HL-60/S4 treated with retinoic acid at 250 ng/mL for 4 days and 3 days (cell line): ENCODE results near the gene RPN2.

ENCODE experiments used
- in situ Hi-C: fragments of 300-500 bp; cut with MboI; formaldehyde crosslinking; loops from 2 replicates; pipeline ENCODE4 v1.7.0; 2022; ENCODE audit warnings: low sequenced_read_pairs

The RPN2 gene

GRCh38 chr20:37285664-37286374 lies 106.7 kb downstream of the RPN2 start:
- in situ Hi-C loops: no loop called here

DNA sequence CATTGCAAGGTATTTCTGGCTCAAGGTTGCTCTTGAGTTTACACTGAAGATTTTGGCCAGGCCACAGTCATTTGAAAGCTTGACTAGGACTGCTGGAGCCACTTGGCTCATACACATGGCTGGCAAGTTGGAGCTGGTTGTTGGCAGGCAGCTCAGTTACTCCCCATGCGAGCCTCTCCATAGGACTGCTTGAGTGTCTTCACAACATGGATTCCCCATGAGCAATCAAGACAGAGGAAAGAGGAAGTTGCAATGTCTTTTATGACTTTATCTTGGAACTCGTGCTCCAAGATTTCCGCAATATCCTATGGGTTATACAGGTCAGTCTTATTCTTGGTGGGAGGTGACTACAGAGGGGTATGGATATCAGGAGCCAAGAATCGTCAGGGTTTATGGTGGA lies 109.0 kb downstream of the RPN2 start:
- in situ Hi-C loops: no loop called here

DNA sequence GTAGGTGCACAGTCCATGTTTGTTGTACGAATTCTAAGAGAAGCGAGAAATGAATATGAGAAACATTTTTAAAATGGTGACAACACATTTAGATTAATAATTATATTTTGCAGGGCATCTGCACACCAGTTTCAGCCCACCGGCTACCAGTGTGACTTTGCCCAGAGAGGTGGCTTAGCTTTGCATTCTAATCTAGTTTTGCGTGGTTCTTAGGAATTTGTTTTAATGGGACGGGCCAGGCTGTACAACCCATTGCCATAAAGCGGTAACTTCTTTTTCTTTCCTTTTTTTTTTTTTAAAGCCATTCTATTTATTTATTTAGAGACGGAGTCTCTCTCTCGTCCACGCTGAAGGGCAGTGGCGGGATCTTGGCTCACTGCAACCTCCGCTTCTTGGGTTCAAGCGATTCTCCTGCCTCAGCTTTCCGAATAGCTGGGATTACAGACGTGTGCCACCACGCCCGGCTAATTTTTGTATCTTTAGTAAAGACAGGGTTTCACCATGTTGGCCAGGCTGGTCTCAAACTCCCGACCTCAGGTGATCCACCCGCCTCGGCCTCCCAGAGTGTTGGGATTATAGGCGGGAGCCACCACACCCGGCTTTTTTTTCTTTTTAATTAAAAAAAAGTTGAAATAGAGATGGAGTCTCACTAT lies 111.2 kb downstream of the RPN2 start:
- in situ Hi-C loops: no loop called here
